ENCODE results near the gene TESPA1. TPM values are rescaled to one million over a fixed set of nuclear protein-coding genes. Genes with fewer than 3 reads are reported as not detected.

The TESPA1 gene
- 55.2 TPM for polyA plus RNA-seq (2012; ENCODE audit: low read depth, missing spikeins)

- peak; percentile 97 for TF ChIP-seq POLR2A (IDR thresholded peaks at IDR 0.05; ENCODE audit: low read depth, low read length)
- peak; percentile 98 for TF ChIP-seq POU2F2 (IDR thresholded peaks at IDR 0.05; ENCODE audit: low read depth, low read length)
- peak; percentile 97 for TF ChIP-seq SPI1 (IDR thresholded peaks at IDR 0.05; ENCODE audit: low read depth, low read length)
- TF ChIP-seq POLR2AphosphoS5 (IDR thresholded peaks at IDR 0.05; ENCODE audit: low read depth, low read length) = peak; percentile 96
- TF ChIP-seq PAX5 (IDR thresholded peaks at IDR 0.05; ENCODE audit: insufficient read depth, low read length, severe bottlenecking) = no peak
- TF ChIP-seq TAF1 (IDR thresholded peaks at IDR 0.05; ENCODE audit: low read depth, low read length) = peak; percentile 94
- DNase-seq (ENCODE audit: insufficient read length, low spot score) (peak; percentile 45), FAIRE-seq (peak; percentile 100)
Measured at GRCh38 chr12:54984658-54985376, at the start of gene TESPA1. Gene TESPA1 (minus strand): TSS chr12:54984762. CDS start chr12:54974562, 10,200 bp downstream.

GRCh38 chr12:55034218-55034617 is 49.7 kb upstream of the TESPA1 start:
- no peak for FAIRE-seq
- no peak for DNase-seq (ENCODE audit: insufficient read length, low spot score)
- TF ChIP-seq POLR2AphosphoS5 (IDR thresholded peaks at IDR 0.05; ENCODE audit: low read depth, low read length) (no peak), POU2F2 (IDR thresholded peaks at IDR 0.05; ENCODE audit: low read depth, low read length) (no peak), TAF1 (IDR thresholded peaks at IDR 0.05; ENCODE audit: low read depth, low read length) (no peak), SPI1 (IDR thresholded peaks at IDR 0.05; ENCODE audit: low read depth, low read length) (no peak), POLR2A (IDR thresholded peaks at IDR 0.05; ENCODE audit: low read depth, low read length) (no peak), PAX5 (IDR thresholded peaks at IDR 0.05; ENCODE audit: insufficient read depth, low read length, severe bottlenecking) (no peak)

GRCh38 chr12:55025508-55025907 is 40.9 kb upstream of the TESPA1 start:
- DNase-seq (ENCODE audit: insufficient read length, low spot score) = no peak

GRCh38 chr12:55024575-55024974 is 40.0 kb upstream of the TESPA1 start:
- DNase-seq (ENCODE audit: insufficient read length, low spot score) = no peak

More at GRCh38 chr12:55025508-55025907, 40.9 kb upstream of the TESPA1 start:
- TF ChIP-seq POLR2A (IDR thresholded peaks at IDR 0.05; ENCODE audit: low read depth, low read length) (no peak), TAF1 (IDR thresholded peaks at IDR 0.05; ENCODE audit: low read depth, low read length) (no peak), POLR2AphosphoS5 (IDR thresholded peaks at IDR 0.05; ENCODE audit: low read depth, low read length) (no peak), SPI1 (IDR thresholded peaks at IDR 0.05; ENCODE audit: low read depth, low read length) (no peak), PAX5 (IDR thresholded peaks at IDR 0.05; ENCODE audit: insufficient read depth, low read length, severe bottlenecking) (no peak), POU2F2 (IDR thresholded peaks at IDR 0.05; ENCODE audit: low read depth, low read length) (no peak)
- FAIRE-seq = peak; percentile 52

GRCh38 chr12:55019784-55020183 is 35.2 kb upstream of the TESPA1 start, which contains the start of gene NEUROD4:
Gene NEUROD4 (plus strand): TSS chr12:55019974. CDS start chr12:55026440, 6,466 bp downstream.
- FAIRE-seq = no peak
- TF ChIP-seq POU2F2 (IDR thresholded peaks at IDR 0.05; ENCODE audit: low read depth, low read length) (no peak), PAX5 (IDR thresholded peaks at IDR 0.05; ENCODE audit: insufficient read depth, low read length, severe bottlenecking) (no peak), POLR2AphosphoS5 (IDR thresholded peaks at IDR 0.05; ENCODE audit: low read depth, low read length) (no peak), TAF1 (IDR thresholded peaks at IDR 0.05; ENCODE audit: low read depth, low read length) (no peak), SPI1 (IDR thresholded peaks at IDR 0.05; ENCODE audit: low read depth, low read length) (no peak), POLR2A (IDR thresholded peaks at IDR 0.05; ENCODE audit: low read depth, low read length) (no peak)
- DNase-seq (ENCODE audit: insufficient read length, low spot score) = no peak

More at GRCh38 chr12:55024575-55024974, 40.0 kb upstream of the TESPA1 start:
- no peak for FAIRE-seq
- no peak for TF ChIP-seq TAF1 (IDR thresholded peaks at IDR 0.05; ENCODE audit: low read depth, low read length)
- TF ChIP-seq POLR2A (IDR thresholded peaks at IDR 0.05; ENCODE audit: low read depth, low read length) = no peak
- no peak for TF ChIP-seq PAX5 (IDR thresholded peaks at IDR 0.05; ENCODE audit: insufficient read depth, low read length, severe bottlenecking)
- TF ChIP-seq SPI1 (IDR thresholded peaks at IDR 0.05; ENCODE audit: low read depth, low read length) = no peak
- TF ChIP-seq POLR2AphosphoS5 (IDR thresholded peaks at IDR 0.05; ENCODE audit: low read depth, low read length) = no peak
- TF ChIP-seq POU2F2 (IDR thresholded peaks at IDR 0.05; ENCODE audit: low read depth, low read length) = no peak

GRCh38 chr12:55017416-55017925 is 32.9 kb upstream of the TESPA1 start:
- no peak for FAIRE-seq
- TF ChIP-seq POLR2A (IDR thresholded peaks at IDR 0.05; ENCODE audit: low read depth, low read length) = no peak
- no peak for TF ChIP-seq PAX5 (IDR thresholded peaks at IDR 0.05; ENCODE audit: insufficient read depth, low read length, severe bottlenecking)
- TF ChIP-seq TAF1 (IDR thresholded peaks at IDR 0.05; ENCODE audit: low read depth, low read length) = no peak
- TF ChIP-seq POU2F2 (IDR thresholded peaks at IDR 0.05; ENCODE audit: low read depth, low read length) = no peak
- TF ChIP-seq SPI1 (IDR thresholded peaks at IDR 0.05; ENCODE audit: low read depth, low read length) = no peak
- no peak for TF ChIP-seq POLR2AphosphoS5 (IDR thresholded peaks at IDR 0.05; ENCODE audit: low read depth, low read length)
- DNase-seq (ENCODE audit: insufficient read length, low spot score) = no peak

GRCh38 chr12:55008944-55009585 is 24.5 kb upstream of the TESPA1 start:
- FAIRE-seq = no peak
- DNase-seq (ENCODE audit: insufficient read length, low spot score) = no peak
- TF ChIP-seq POLR2A (IDR thresholded peaks at IDR 0.05; ENCODE audit: low read depth, low read length) (no peak), TAF1 (IDR thresholded peaks at IDR 0.05; ENCODE audit: low read depth, low read length) (no peak), POU2F2 (IDR thresholded peaks at IDR 0.05; ENCODE audit: low read depth, low read length) (no peak), PAX5 (IDR thresholded peaks at IDR 0.05; ENCODE audit: insufficient read depth, low read length, severe bottlenecking) (no peak), SPI1 (IDR thresholded peaks at IDR 0.05; ENCODE audit: low read depth, low read length) (no peak), POLR2AphosphoS5 (IDR thresholded peaks at IDR 0.05; ENCODE audit: low read depth, low read length) (no peak)

- TF ChIP-seq TAF1 (IDR thresholded peaks at IDR 0.05; ENCODE audit: low read depth, low read length) (no peak), PAX5 (IDR thresholded peaks at IDR 0.05; ENCODE audit: insufficient read depth, low read length, severe bottlenecking) (no peak), POLR2A (IDR thresholded peaks at IDR 0.05; ENCODE audit: low read depth, low read length) (no peak), SPI1 (IDR thresholded peaks at IDR 0.05; ENCODE audit: low read depth, low read length) (no peak), POU2F2 (IDR thresholded peaks at IDR 0.05; ENCODE audit: low read depth, low read length) (no peak), POLR2AphosphoS5 (IDR thresholded peaks at IDR 0.05; ENCODE audit: low read depth, low read length) (no peak)
- DNase-seq (ENCODE audit: insufficient read length, low spot score) (no peak), FAIRE-seq (no peak)
Measured at GRCh38 chr12:55002355-55002754, 17.8 kb upstream of the TESPA1 start.

Data from GM12891 (cell line).